ENCODE measurements around the gene ARPC5. TPM values are rescaled to one million over a fixed set of nuclear protein-coding genes. Genes with fewer than 3 reads are reported as not detected.

The ARPC5 gene
- total and polyA plus RNA-seq, 2 of the 8 experiments (the other 6 are each of a cell fraction or from before 2014, with no cell fraction given) = 24.0 to 60.8 TPM

- TF ChIP-seq SUZ12 (IDR thresholded peaks at IDR 0.05; ENCODE audit: low read length) (no peak), NRF1 (IDR thresholded peaks at IDR 0.05; ENCODE audit: low read depth, low read length) (no peak), CHD2 (IDR thresholded peaks at IDR 0.05; ENCODE audit: low read length) (no peak)
Observed at GRCh38 chr1:183593356-183593755, 42.2 kb downstream of the ARPC5 start (continued).
